Parathyroid adenoma (tissue), 2 donors: ENCODE data around the gene FBXO7.

Experiments
- H2AFZ ChIP-seq: fragments of 300-600 bp; sonication (generic); one replicate; pipeline ENCODE4 v1.7.0; 2017; ENCODE audit warnings: antibody characterized with exemption, mild to moderate bottlenecking
- H3K27ac ChIP-seq: fragments of 300-600 bp; sonication (generic); one replicate; pipeline ENCODE4 v1.7.0; 2017
- H3K27me3 ChIP-seq: fragments of 300-600 bp; sonication (generic); one replicate; pipeline ENCODE4 v1.7.0; 2017; ENCODE audit warnings: low read length; ENCODE audit not compliant: control insufficient read depth, insufficient read depth
- H3K36me3 ChIP-seq: fragments of 300-600 bp; sonication (generic); one replicate; pipeline ENCODE4 v1.7.0; 2017; ENCODE audit warnings: low read length; ENCODE audit not compliant: control insufficient read depth, insufficient read depth
- H3K4me1 ChIP-seq: fragments of 300-600 bp; sonication (generic); one replicate; pipeline ENCODE4 v1.7.0; 2017; ENCODE audit warnings: control low read depth
- H3K4me2 ChIP-seq: fragments of 300-600 bp; sonication (generic); one replicate; pipeline ENCODE4 v1.7.0; 2017; ENCODE audit warnings: low read length
- H3K4me3 ChIP-seq: fragments of 300-600 bp; sonication (generic); one replicate; pipeline ENCODE4 v1.7.0; 2017; ENCODE audit warnings: low read depth, low read length
- H3K79me2 ChIP-seq: fragments of 300-600 bp; sonication (generic); one replicate; pipeline ENCODE4 v1.7.0; 2017; ENCODE audit warnings: control low read depth
- H3K9ac ChIP-seq: fragments of 300-600 bp; sonication (generic); one replicate; pipeline ENCODE4 v1.7.0; 2017; ENCODE audit warnings: mild to moderate bottlenecking
- H3K9me3 ChIP-seq: fragments of 300-600 bp; sonication (generic); one replicate; pipeline ENCODE4 v1.7.0; 2017; ENCODE audit warnings: low read length; ENCODE audit not compliant: control insufficient read depth
- TF ChIP-seq, protein P1 (sequence below): fragments of 300-600 bp; sonication (generic); IDR thresholded peaks from one replicate; pipeline ENCODE4 v1.7.0; 2017; ENCODE audit warnings: antibody characterized with exemption, mild to moderate bottlenecking
- donor health status: primary hyperparathyroidism.

The FBXO7 gene

DNA sequence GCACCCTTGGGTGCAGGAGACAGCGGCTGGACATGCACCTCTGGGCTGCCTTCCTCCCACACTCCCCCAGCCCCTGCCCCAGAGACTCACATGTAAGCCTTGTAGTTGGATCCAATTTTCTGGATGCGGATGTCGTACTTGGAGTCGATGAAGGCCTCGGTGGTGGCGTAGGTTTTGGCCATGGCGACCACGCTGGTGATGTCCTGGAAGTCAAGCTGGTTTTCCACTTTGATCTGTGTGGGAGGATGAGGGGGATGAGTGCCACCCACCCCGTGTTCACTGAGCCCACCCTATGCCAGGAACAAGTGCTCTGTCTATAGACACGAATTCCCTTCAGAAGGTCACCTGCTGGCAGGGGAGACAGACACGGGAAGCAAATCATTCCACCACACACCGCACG lies 66.9 kb downstream of the FBXO7 start:
- no peak overlapping the region for H3K4me2 ChIP-seq
- no peaks in the 10 kb centered on the region for H3K27me3 ChIP-seq
- no peak overlapping the region for H3K4me3 ChIP-seq
- no peaks in the 10 kb centered on the region for H3K36me3 ChIP-seq
- TF ChIP-seq, protein P1, sequence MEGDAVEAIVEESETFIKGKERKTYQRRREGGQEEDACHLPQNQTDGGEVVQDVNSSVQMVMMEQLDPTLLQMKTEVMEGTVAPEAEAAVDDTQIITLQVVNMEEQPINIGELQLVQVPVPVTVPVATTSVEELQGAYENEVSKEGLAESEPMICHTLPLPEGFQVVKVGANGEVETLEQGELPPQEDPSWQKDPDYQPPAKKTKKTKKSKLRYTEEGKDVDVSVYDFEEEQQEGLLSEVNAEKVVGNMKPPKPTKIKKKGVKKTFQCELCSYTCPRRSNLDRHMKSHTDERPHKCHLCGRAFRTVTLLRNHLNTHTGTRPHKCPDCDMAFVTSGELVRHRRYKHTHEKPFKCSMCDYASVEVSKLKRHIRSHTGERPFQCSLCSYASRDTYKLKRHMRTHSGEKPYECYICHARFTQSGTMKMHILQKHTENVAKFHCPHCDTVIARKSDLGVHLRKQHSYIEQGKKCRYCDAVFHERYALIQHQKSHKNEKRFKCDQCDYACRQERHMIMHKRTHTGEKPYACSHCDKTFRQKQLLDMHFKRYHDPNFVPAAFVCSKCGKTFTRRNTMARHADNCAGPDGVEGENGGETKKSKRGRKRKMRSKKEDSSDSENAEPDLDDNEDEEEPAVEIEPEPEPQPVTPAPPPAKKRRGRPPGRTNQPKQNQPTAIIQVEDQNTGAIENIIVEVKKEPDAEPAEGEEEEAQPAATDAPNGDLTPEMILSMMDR = no peak
- no peaks in the 10 kb centered on the region for H3K9me3 ChIP-seq
- no peak overlapping the region for H3K27ac ChIP-seq
- no peaks in the 10 kb centered on the region for H3K4me1 ChIP-seq
- H2AFZ ChIP-seq = no peak overlapping the region
- H3K9ac ChIP-seq = no peak overlapping the region
- H3K79me2 ChIP-seq = no peaks in the 10 kb centered on the region

DNA sequence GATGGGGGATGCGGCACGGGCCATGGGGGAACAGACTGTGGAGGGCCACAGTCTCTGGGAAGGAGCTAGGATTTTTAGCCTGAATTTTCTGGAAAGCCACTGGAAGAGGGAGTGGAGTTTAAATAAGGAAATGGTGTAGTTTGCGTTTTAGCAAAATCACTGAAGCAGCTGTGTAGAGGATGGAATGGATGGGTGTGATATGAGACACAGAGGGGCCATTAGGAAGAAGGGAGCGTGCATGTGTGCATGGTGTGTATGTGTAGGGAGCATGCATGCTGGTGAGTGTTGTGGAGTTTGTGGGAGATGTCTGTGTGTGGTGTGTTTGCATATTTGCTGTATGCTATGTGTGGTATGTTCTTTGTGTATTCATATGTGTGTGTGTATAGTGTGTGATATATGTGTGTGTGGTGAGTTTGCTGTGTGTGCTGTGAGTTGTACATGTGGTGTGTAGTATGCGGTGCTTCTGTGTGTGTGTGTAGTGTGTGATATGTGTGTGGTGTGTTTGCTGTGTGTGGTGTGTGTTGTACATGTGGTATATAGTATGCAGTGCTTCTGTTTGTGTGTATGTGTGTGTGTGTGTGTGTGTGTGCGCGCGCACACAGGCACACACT lies 67.6 kb downstream of the FBXO7 start:
- TF ChIP-seq, protein P1 = no peak
- Histone ChIP-seq H3K27me3 (no peaks in the 10 kb centered on the region), H3K9ac (no peak overlapping the region)

DNA sequence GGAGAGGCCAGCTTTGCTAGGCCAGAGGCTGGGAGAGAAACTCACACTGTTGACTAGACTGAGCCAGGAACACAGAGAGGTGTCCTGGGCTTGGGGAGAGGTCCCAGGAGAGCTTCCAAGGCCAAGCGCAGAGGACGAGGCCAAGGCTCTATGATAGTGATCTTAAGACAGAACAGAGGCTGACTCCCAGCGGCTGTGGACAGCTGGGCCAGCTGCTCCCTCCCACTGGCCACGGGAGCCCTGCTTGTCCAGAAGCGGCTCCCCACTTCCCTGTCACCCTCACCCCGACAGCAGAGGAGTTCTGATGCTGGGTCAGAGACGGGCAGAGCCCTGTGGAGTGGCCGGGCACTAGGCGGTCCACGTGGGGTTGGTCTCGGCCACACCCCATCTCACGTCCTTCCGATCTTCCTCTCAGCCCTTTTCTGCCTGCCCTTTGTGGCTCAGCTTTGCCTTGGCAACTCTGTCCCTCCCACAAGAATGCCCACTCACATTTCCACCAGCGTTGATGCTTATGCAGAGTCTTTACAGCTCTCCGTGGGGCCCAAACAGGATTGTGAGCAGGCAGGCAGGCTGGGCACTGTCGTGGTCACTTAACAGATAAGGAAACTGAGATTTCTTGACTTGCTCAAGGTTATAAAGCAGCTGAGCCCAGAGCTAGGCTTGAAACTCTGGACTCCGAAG lies 68.2 kb downstream of the FBXO7 start:
- H3K9me3 ChIP-seq = no peaks in the 10 kb centered on the region
- H2AFZ ChIP-seq = no peak overlapping the region
- H3K4me1 ChIP-seq = no peaks in the 10 kb centered on the region
- H3K4me2 ChIP-seq = no peak overlapping the region
- no peaks in the 10 kb centered on the region for H3K36me3 ChIP-seq
- H3K79me2 ChIP-seq = no peaks in the 10 kb centered on the region
- H3K27ac ChIP-seq = no peak overlapping the region
- TF ChIP-seq, protein P1 = no peak
- H3K4me3 ChIP-seq = no peak overlapping the region
- H3K9ac ChIP-seq = no peak overlapping the region
- H3K27me3 ChIP-seq = no peaks in the 10 kb centered on the region

More for the DNA sequence above, 67.6 kb downstream of the FBXO7 start:
- Histone ChIP-seq H3K36me3 (no peaks in the 10 kb centered on the region), H3K4me1 (no peaks in the 10 kb centered on the region), H2AFZ (no peak overlapping the region), H3K4me3 (no peak overlapping the region), H3K4me2 (no peak overlapping the region), H3K9me3 (no peaks in the 10 kb centered on the region), H3K27ac (no peak overlapping the region), H3K79me2 (no peaks in the 10 kb centered on the region)

DNA sequence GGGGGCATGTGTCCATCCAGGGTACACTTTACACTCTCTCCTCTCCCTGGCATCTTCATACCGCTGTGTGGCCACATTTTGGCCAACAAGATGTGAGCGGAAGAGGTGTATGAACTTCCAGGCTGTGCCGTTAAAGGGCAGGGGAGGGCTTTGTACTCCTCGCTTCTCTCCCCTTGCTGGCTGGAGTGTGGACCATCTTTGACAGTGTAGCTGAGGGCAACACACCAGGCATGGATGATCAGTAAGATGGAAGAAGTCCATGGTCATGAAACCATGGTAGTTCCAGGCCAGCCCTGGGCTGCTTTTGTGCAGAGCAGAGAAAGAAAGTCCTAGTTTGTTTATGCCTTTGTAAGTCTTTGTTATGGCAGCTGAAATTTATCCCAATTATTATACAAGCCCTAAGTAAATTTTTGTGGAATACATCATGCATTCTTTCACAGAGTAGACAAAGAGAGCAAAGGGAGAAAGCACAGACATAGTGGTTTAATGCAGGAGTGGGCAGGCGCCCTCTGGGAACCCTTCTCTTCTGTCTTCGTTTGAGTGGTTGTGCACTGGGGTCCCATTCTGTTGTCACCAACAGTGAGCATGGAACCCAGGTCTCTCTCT lies 70.4 kb downstream of the FBXO7 start:
- Histone ChIP-seq H3K27me3 (no peaks in the 10 kb centered on the region), H3K9me3 (no peaks in the 10 kb centered on the region), H3K79me2 (no peaks in the 10 kb centered on the region), H3K4me1 (no peaks in the 10 kb centered on the region), H3K27ac (no peak overlapping the region), H3K4me3 (no peak overlapping the region), H3K36me3 (no peaks in the 10 kb centered on the region), H3K9ac (no peak overlapping the region), H3K4me2 (no peak overlapping the region), H2AFZ (no peak overlapping the region)
- TF ChIP-seq, protein P1 = no peak
